GM12878 (cell line): ENCODE measurements around the gene SETD6. TPM values are rescaled to one million over a fixed set of nuclear protein-coding genes. Genes with fewer than 3 reads are reported as not detected.

ENCODE experiments used
- ATAC-seq: fragments of 200-7000 bp; cut with Tn5 transposase; 3 replicates; pipeline ENCODE4 v1.9.1; 2020; ENCODE audit warnings: mild to moderate bottlenecking, moderate library complexity
- BruUV-seq: library from RNA; stranded (reverse); fragments of 400-500 nt; replicated peaks from 2 replicates; lab custom pipeline; 2021; lab: Mats Ljungman, UMichigan
- CTCF ChIA-PET: fragments of 300-600 bp; sonication (Branson Sonifier 250); formaldehyde crosslinking; extraction: SDS; loops from one replicate; lab custom pipeline; 2021; ENCODE audit warnings: inconsistent platforms; lab: Yijun Ruan, JAX
- POLR2A ChIA-PET: fragments of 350-600 bp; formaldehyde crosslinking; extraction: SDS; loops from one replicate; lab custom pipeline; 2021; ENCODE audit warnings: inconsistent platforms; lab: Charles Lee
- RAD21 ChIA-PET: fragments of 300-600 bp; sonication (Branson Sonifier 250); formaldehyde crosslinking; loops from one replicate; lab custom pipeline; 2023; ENCODE audit warnings: antibody characterized with exemption; ENCODE audit not compliant: unreplicated experiment; lab: Charles Lee
- SMC1A ChIA-PET: fragments of 300-600 bp; sonication (Branson Sonifier 250); formaldehyde crosslinking; loops from one replicate; lab custom pipeline; 2023; ENCODE audit not compliant: unreplicated experiment, uncharacterized antibody; lab: Charles Lee
- DNase-seq: peaks from one replicate; pipeline ENCODE4 v3.0.0-alpha.2; 2011; ENCODE audit warnings: low read depth, low spot score
- FAIRE-seq: peaks from 3 replicates; lab custom pipeline; 2011; peaks lifted over from hg19 to GRCh38; lab: Jason Lieb, UNC
- H2AFZ ChIP-seq: 2 replicates; pipeline ENCODE4 v1.6.0; 2011; ENCODE audit warnings: low read depth, low read length, control low read depth; ENCODE audit not compliant: control insufficient read depth
- H3K27ac ChIP-seq: 2 replicates; pipeline ENCODE4 v1.5.1; 2011; ENCODE audit warnings: control low read depth; ENCODE audit not compliant: control insufficient read depth, insufficient read depth
- H3K27me3 ChIP-seq, 2 experiments: replicated peaks in 1 of 2; 2 replicates each; pipeline versions ENCODE4 v1.6.0 to v1.6.1; 2011; ENCODE audit warnings: low read length in 1 of 2; ENCODE audit not compliant: control insufficient read depth in 2 of 2, insufficient read depth in 2 of 2
- H3K36me3 ChIP-seq, 2 experiments: 2 replicates each; pipeline ENCODE4 v1.5.1; 2011; ENCODE audit warnings: low read length in 1 of 2; ENCODE audit not compliant: control insufficient read depth in 2 of 2, insufficient read depth in 2 of 2
- H3K4me1 ChIP-seq: 2 replicates; pipeline ENCODE4 v1.6.1; 2011; ENCODE audit warnings: mild to moderate bottlenecking, low read length, moderate library complexity, mixed read lengths; ENCODE audit not compliant: control insufficient read depth, insufficient read depth
- H3K4me2 ChIP-seq: 2 replicates; pipeline ENCODE4 v1.6.0; 2011; ENCODE audit warnings: control low read depth; ENCODE audit not compliant: control insufficient read depth, insufficient read depth
- H3K4me3 ChIP-seq: fragments of 200-600 bp; sonication (generic); 2 replicates; pipeline ENCODE4 v1.5.1; 2016
- H3K79me2 ChIP-seq: 2 replicates; pipeline ENCODE4 v1.6.0; 2011; ENCODE audit warnings: low read length; ENCODE audit not compliant: control insufficient read depth, insufficient read depth
- H3K9ac ChIP-seq: 2 replicates; pipeline ENCODE4 v1.8.0; 2011; ENCODE audit warnings: low read length, control low read depth, mixed read lengths; ENCODE audit not compliant: control insufficient read depth, insufficient read depth
- H3K9me3 ChIP-seq: replicated peaks from 3 replicates; pipeline ENCODE4 v1.5.1; 2011; ENCODE audit warnings: mild to moderate bottlenecking, low read length; ENCODE audit not compliant: control insufficient read depth, insufficient read depth
- H4K20me1 ChIP-seq: 2 replicates; pipeline ENCODE4 v1.6.0; 2011; ENCODE audit not compliant: control insufficient read depth, insufficient read depth
- ETV6 ChIP-seq, 2 experiments: fragments of 450-650 bp in 1 of 2; IDR thresholded peaks in 1 of 2; conservative IDR thresholded peaks in 1 of 2; 2 replicates each; pipeline ENCODE4 v1.6.1; 2014; ENCODE audit warnings: antibody characterized with exemption in 1 of 2, borderline replicate concordance in 1 of 2, low read depth in 1 of 2, mild to moderate bottlenecking in 1 of 2, moderate library complexity in 1 of 2
- FOS ChIP-seq: IDR thresholded peaks from 3 replicates; pipeline ENCODE4 v1.6.1; 2011; ENCODE audit warnings: borderline replicate concordance; ENCODE audit not compliant: insufficient read length; ENCODE audit errors: extremely low read depth
- JUNB ChIP-seq: IDR thresholded peaks from 2 replicates; pipeline ENCODE4 v1.6.1; 2016; ENCODE audit warnings: antibody characterized with exemption, mild to moderate bottlenecking
- KAT2A ChIP-seq: conservative IDR thresholded peaks from 2 replicates; pipeline ENCODE4 v1.6.1; 2011; ENCODE audit warnings: low read depth, low read length; ENCODE audit not compliant: control insufficient read depth
- MXI1 ChIP-seq: fragments of 150-350 bp; IDR thresholded peaks from 2 replicates; pipeline ENCODE4 v1.6.1; 2011; ENCODE audit warnings: low read depth, mild to moderate bottlenecking, inconsistent platforms, low read length, improper control_type of control experiment
- MYB ChIP-seq: fragments of 150-350 bp; IDR thresholded peaks from 2 replicates; pipeline ENCODE4 v1.6.1; 2014; ENCODE audit warnings: mild to moderate bottlenecking, low read depth, low read length, borderline replicate concordance
- PML ChIP-seq: IDR thresholded peaks from 2 replicates; pipeline ENCODE4 v1.6.1; 2012; ENCODE audit warnings: low read length, inconsistent platforms
- PRDM15 ChIP-seq: fragments of 450-650 bp; formaldehyde crosslinking; IDR thresholded peaks from 2 replicates; pipeline ENCODE4 v1.4.0; 2020; ENCODE audit warnings: mild to moderate bottlenecking, moderate library complexity
- RCOR1 ChIP-seq: conservative IDR thresholded peaks from 2 replicates; pipeline ENCODE4 v1.6.1; 2012; ENCODE audit warnings: low read depth, low read length, improper control_type of control experiment
- RFX5 ChIP-seq: IDR thresholded peaks from 2 replicates; pipeline ENCODE4 v1.6.1; 2011; ENCODE audit warnings: low read depth, low read length, improper control_type of control experiment
- ZNF384 ChIP-seq: IDR thresholded peaks from 2 replicates; pipeline ENCODE4 v1.6.1; 2012; ENCODE audit warnings: low read depth, mild to moderate bottlenecking, low read length, improper control_type of control experiment, borderline replicate concordance
- WGBS: methylation state at CpG from one replicate; pipeline ENCODE4 v1.1.6; 2016; ENCODE audit warnings: low lambda C conversion rate; ENCODE audit not compliant: insufficient replicate concordance, insufficient coverage; ENCODE audit errors: missing lambda C conversion rate; 5-methylcytosine and 5-hydroxymethylcytosine counted together
- in situ Hi-C: fragments of 300-500 bp; cut with MboI; formaldehyde crosslinking; loops from 9 replicates; pipeline ENCODE4 v1.14.3; 2018; ENCODE audit warnings: mixed read lengths
- intact Hi-C: fragments of 100-400 bp; cut with micrococcal nuclease; formaldehyde crosslinking; loops from one replicate; pipeline ENCODE4 v1.14.2; 2022; ENCODE audit not compliant: unreplicated experiment
- polyA plus RNA-seq, 11 experiments: library from polyadenylated mRNA; depleted of rRNA in 4 of 11; unstranded in 6 of 11; stranded (reverse) in 5 of 11; fragments of >200 nt; fragmentation: Nextera tagmentation in 4 of 11; fragmentation: Illumina TruSeq in 1 of 11; extraction: Ambion mirVana in 4 of 11; extraction: Trizol in 1 of 11; gene quantifications; 1 replicate in 1 of 11; 2 replicates in 10 of 11; pipeline versions ENCODE4 v1.2.1 to v1.2.3, GENCODE V29; 2011 to 2016; ENCODE audit warnings: inconsistent platforms in 2 of 11, missing spikeins in 2 of 11, low read depth in 1 of 11
- total RNA-seq, 4 experiments: library from RNA; depleted of rRNA in 3 of 4; stranded (reverse); fragments of >200 nt in 3 of 4; fragmentation: Illumina TruSeq in 1 of 4; extraction: Trizol in 1 of 4; gene quantifications; 2 replicates each; pipeline versions ENCODE4 v1.2.1 to v1.2.3, GENCODE V29; 2013 to 2021

The SETD6 gene
- total and polyA plus RNA-seq, 10 of the 15 experiments (the other 5 are each of a cell fraction or from before 2014, with no cell fraction given), result 8.2 to 23.8 (median 16.2) TPM

- BruUV-seq, result no TSS peak
- Histone ChIP-seq H3K4me3 (no peak overlapping the region), H2AFZ (no peak overlapping the region), H3K4me2 (no peak overlapping the region), H4K20me1 (no peaks in the 10 kb centered on the region), H3K9me3 (no peaks in the 10 kb centered on the region), H3K4me1 (peaks cover 21% of the 10 kb centered on the region), H3K36me3 (no peaks in the 10 kb centered on the region), H3K9ac (no peak overlapping the region), H3K27me3 (peaks cover 0 to 5% of the 10 kb centered on the region in 2 experiments; a peak in 1 of 4 replicates), H3K27ac (no peak overlapping the region), H3K79me2 (no peaks in the 10 kb centered on the region)
- no peak for ATAC-seq
- ChIA-PET CTCF (interaction anchor here (0.9 to 1.9 kb wide), 3 partner anchors 12 to 162 kb away, joined by 3 to 9 read pairs (median 6); no protein-coding TSS in a partner anchor), RAD21 (interaction anchor here (0.6 to 1.1 kb wide), 2 partner anchors 11 to 834 kb away, joined by 3 read pairs; no protein-coding TSS in a partner anchor), SMC1A (no interaction called here), POLR2A (no interaction called here)
- DNase-seq, result no peak
- in situ Hi-C loops (no loop called here), intact Hi-C loops (loop anchor here (5.0 kb wide), 2 partner anchors 163 to 258 kb away; no protein-coding TSS in a partner anchor)
- TF ChIP-seq JUNB, result no peak
- no peak for TF ChIP-seq MYB
- 48% methylated on average over 10 of the region's 10 CpGs for WGBS
- FAIRE-seq, result no peak
Measured at GRCh38 chr16:58499092-58499511, 16.2 kb upstream of the SETD6 start.

- POLR2A ChIA-PET, result interaction anchor here (0.5 to 0.6 kb wide), 2 partner anchors 105 to 163 kb away, joined by 3 read pairs; no protein-coding TSS in a partner anchor
- RAD21 ChIA-PET, result interaction anchor here (0.6 to 1.1 kb wide), 3 partner anchors 12 to 835 kb away, joined by 3 read pairs; no protein-coding TSS in a partner anchor
- TF ChIP-seq RCOR1 (no peak), PML (no peak), FOS (peak; percentile 10), PRDM15 (CRISPR knock-in tag) (no peak), MXI1 (no peak), RFX5 (peak; percentile 48; the same call in 1 of the 2 replicates), ZNF384 (no peak), ETV6 (conservative IDR thresholded peaks at IDR 0.05 in 1 of 2, IDR thresholded peaks at IDR 0.05 in 1 of 2; ENCODE audit: borderline replicate concordance in 1 of 2, low read depth in 1 of 2) (no peak), KAT2A (no peak)
Measured at GRCh38 chr16:58499615-58500351, 15.5 kb upstream of the SETD6 start, which contains the start of gene NDRG4. Gene NDRG4, plus strand, starts transcription at chr16:58500143. Its CDS starts 106 bp downstream, at chr16:58500249.

More at GRCh38 chr16:58499615-58500351, 15.5 kb upstream of the SETD6 start, which contains the start of gene NDRG4:
- H3K9ac ChIP-seq, result no peak within 1 kb of the TSS
- FAIRE-seq, result peak; percentile 61
- no peak for DNase-seq
- intact Hi-C loops (loop anchor here (5.0 kb wide), 3 partner anchors 163 to 258 kb away; no protein-coding TSS in a partner anchor), in situ Hi-C loops (loop anchor here (25.0 kb wide), 1 partner anchor 238 kb away; the partner anchor contains the start of gene GOT2)
- H4K20me1 ChIP-seq, result no peaks in the 10 kb centered on the region
- H3K36me3 ChIP-seq, result no peaks in the 10 kb centered on the region
- peaks cover 0 to 5% of the 10 kb centered on the region in 2 experiments; a peak in 1 of 4 replicates for H3K27me3 ChIP-seq
- WGBS, result 37% methylated on average over 24 of the region's 24 CpGs
- no peak within 1 kb of the TSS for H3K27ac ChIP-seq
- H3K4me1 ChIP-seq, result peaks cover 21% of the 10 kb centered on the region
- H3K9me3 ChIP-seq, result no peaks in the 10 kb centered on the region
- peak within 1 kb of the TSS; percentile 89 for H3K4me2 ChIP-seq
- ChIA-PET SMC1A (interaction anchor here (0.7 kb wide), 2 partner anchors 163 to 257 kb away, joined by 3 to 5 read pairs; no protein-coding TSS in a partner anchor), CTCF (interaction anchor here (0.8 to 1.9 kb wide), 4 partner anchors 12 to 163 kb away, joined by 3 to 9 read pairs (median 4); no protein-coding TSS in a partner anchor)
- H2AFZ ChIP-seq, result peak within 1 kb of the TSS; percentile 45
- peak within 1 kb of the TSS; percentile 39 for H3K4me3 ChIP-seq
- no TSS peak for BruUV-seq
- ATAC-seq, result peak; percentile 88
- H3K79me2 ChIP-seq, result no peaks in the 10 kb centered on the region
